T-cell (primary cell): ENCODE measurements around the gene TFIP11. TPM values are rescaled to one million over a fixed set of nuclear protein-coding genes. Genes with fewer than 3 reads are reported as not detected.

Source experiments
- ATAC-seq, 4 experiments: fragments of 200-7000 bp in 3 of 4; fragments of 150-1000 bp in 1 of 4; cut with Tn5 transposase; replicated peaks in 1 of 4; 1 replicate in 3 of 4; 2 replicates in 1 of 4; pipeline ENCODE4 v1.10.0; 2021; ENCODE audit warnings: moderate library complexity in 3 of 4, mild to moderate bottlenecking in 2 of 4, moderate number of reproducible peaks in 1 of 4
- CTCF ChIA-PET, 2 donors: fragments of 300-600 bp; sonication (Branson Sonifier 250); formaldehyde crosslinking; loops; one replicate each; lab custom pipeline; 2022; ENCODE audit warnings: antibody characterized with exemption in 2 of 2; lab: Charles Lee
- POLR2A ChIA-PET, 2 donors: fragments of 300-600 bp; sonication (Branson Sonifier 250); formaldehyde crosslinking; loops; one replicate each; lab custom pipeline; 2022; ENCODE audit warnings: antibody characterized with exemption in 2 of 2; lab: Charles Lee
- DNase-seq, 35 experiments: peaks; one replicate each; pipeline versions ENCODE4 v3.0.0 to v3.0.0-alpha.2; 2013 to 2023
- H3K27ac ChIP-seq: one replicate; pipeline ENCODE4 v1.5.1; 2013; ENCODE audit warnings: low read length
- H3K27me3 ChIP-seq, 2 experiments: replicated peaks in 1 of 2; 1 replicate in 1 of 2; 2 replicates in 1 of 2; pipeline versions ENCODE4 v1.6.1 to v1.7.0; 2013; ENCODE audit warnings: low read length in 1 of 2, mixed read lengths in 1 of 2; ENCODE audit not compliant: control insufficient read depth in 2 of 2, insufficient read depth in 2 of 2; ENCODE audit errors: extremely low read depth in 1 of 2
- H3K36me3 ChIP-seq, 2 donors: 1 replicate in 1 of 2; 2 replicates in 1 of 2; pipeline versions ENCODE4 v1.6.1 to v1.7.0; 2013; ENCODE audit warnings: low read length in 1 of 2; ENCODE audit not compliant: control insufficient read depth in 2 of 2, insufficient read depth in 1 of 2; ENCODE audit errors: extremely low read depth in 1 of 2
- H3K4me1 ChIP-seq, 2 experiments: 1 replicate in 1 of 2; 2 replicates in 1 of 2; pipeline versions ENCODE4 v1.6.1 to v1.7.0; 2013; ENCODE audit warnings: low read length in 2 of 2, mixed read lengths in 1 of 2; ENCODE audit not compliant: insufficient read depth in 2 of 2, control insufficient read depth in 1 of 2; ENCODE audit errors: extremely low read depth in 1 of 2
- H3K4me3 ChIP-seq, 2 donors: 1 replicate in 1 of 2; 2 replicates in 1 of 2; pipeline versions ENCODE4 v1.5.1 to v1.7.0; 2013; ENCODE audit warnings: mild to moderate bottlenecking in 2 of 2, low read length in 1 of 2, moderate library complexity in 1 of 2; ENCODE audit not compliant: control insufficient read depth in 1 of 2; ENCODE audit errors: extremely low read depth in 1 of 2
- H3K9me3 ChIP-seq: 2 replicates; pipeline ENCODE4 v1.7.0; 2013
- H3K27ac Mint-ChIP-seq, 2 donors: one replicate each; pipeline ENCODE4 v1.8.0; 2020 to 2021; ENCODE audit warnings: mild to moderate bottlenecking in 2 of 2, mixed read lengths in 2 of 2
- H3K27me3 Mint-ChIP-seq, 2 donors: one replicate each; pipeline ENCODE4 v1.8.0; 2021 to 2022; ENCODE audit warnings: mixed read lengths in 2 of 2
- H3K36me3 Mint-ChIP-seq: one replicate; pipeline ENCODE4 v1.8.0; 2021; ENCODE audit warnings: mixed read lengths
- H3K4me1 Mint-ChIP-seq, 3 donors: one replicate each; pipeline ENCODE4 v1.8.0; 2020 to 2022; ENCODE audit warnings: mixed read lengths in 3 of 3, mild to moderate bottlenecking in 1 of 3
- H3K4me3 Mint-ChIP-seq, 3 donors: one replicate each; pipeline ENCODE4 v1.8.0; 2020 to 2022; ENCODE audit warnings: mild to moderate bottlenecking in 3 of 3, mixed read lengths in 3 of 3, moderate library complexity in 3 of 3
- H3K9me3 Mint-ChIP-seq, 3 donors: one replicate each; pipeline ENCODE4 v1.8.0; 2020 to 2022; ENCODE audit warnings: mixed read lengths in 3 of 3
- WGBS: methylation state at CpG from one replicate; pipeline ENCODE4 v1.1.5; 2013; ENCODE audit warnings: missing lambda C conversion rate; ENCODE audit not compliant: insufficient coverage; 5-methylcytosine and 5-hydroxymethylcytosine counted together
- total RNA-seq, 35 experiments: library from RNA in 6 of 35; stranded (reverse) in 6 of 35; fragments of 120-200 nt in 1 of 35; gene quantifications; one replicate each; pipeline versions ENCODE4 v1.2.1 to v1.2.4 and lab custom pipeline; 2013 to 2026

Gene TFIP11
- total RNA-seq, 5 donors from 2014 or later (not counting 1 experiment from before 2014, with no cell fraction given), result 63.0 to 91.8 (median 75.2) TPM

DNA sequence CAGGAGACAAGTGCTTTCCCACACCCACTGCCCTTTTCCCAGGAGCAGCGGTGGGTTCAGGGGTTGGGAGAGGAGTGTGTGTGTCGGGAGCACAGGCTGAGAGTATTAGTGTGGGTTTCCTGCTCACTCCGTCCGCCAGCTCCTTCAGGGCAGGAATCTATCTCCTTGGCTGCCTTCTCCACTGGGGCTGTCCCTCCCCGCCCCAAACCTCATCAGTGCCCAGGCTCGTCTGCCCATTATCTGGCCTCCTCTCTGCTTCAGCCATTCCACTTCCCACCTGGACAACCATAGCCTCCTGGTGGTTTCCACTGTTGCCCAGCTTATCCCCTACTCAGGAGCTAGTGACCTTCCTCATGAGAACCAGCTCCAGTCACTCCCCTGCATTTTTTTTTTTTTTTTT is 63.3 kb downstream of the TFIP11 start:
- Mint-ChIP-seq H3K27me3 (no peaks in the 10 kb centered on the region), H3K9me3 (no peaks in the 10 kb centered on the region), H3K4me3 (no peak overlapping the region), H3K36me3 (peaks cover 19% of the 10 kb centered on the region), H3K27ac (no peak overlapping the region), H3K4me1 (no peaks in the 10 kb centered on the region)
- CTCF ChIA-PET, result interaction anchor here in 1 of 2 donors (1.2 kb wide), 1 partner anchor 11 kb away, joined by 3 read pairs; no protein-coding TSS in a partner anchor
- Histone ChIP-seq H3K4me3 (no peak overlapping the region), H3K9me3 (no peaks in the 10 kb centered on the region), H3K27me3 (no peaks in the 10 kb centered on the region), H3K36me3 (peaks cover 13 to 35% of the 10 kb centered on the region in 2 donors), H3K4me1 (no peaks in the 10 kb centered on the region), H3K27ac (no peak overlapping the region)
- ATAC-seq (no peak), DNase-seq (no peak)
- WGBS, result 79% methylated on average over 2 of the region's 6 CpGs
- POLR2A ChIA-PET, result no interaction called here

DNA sequence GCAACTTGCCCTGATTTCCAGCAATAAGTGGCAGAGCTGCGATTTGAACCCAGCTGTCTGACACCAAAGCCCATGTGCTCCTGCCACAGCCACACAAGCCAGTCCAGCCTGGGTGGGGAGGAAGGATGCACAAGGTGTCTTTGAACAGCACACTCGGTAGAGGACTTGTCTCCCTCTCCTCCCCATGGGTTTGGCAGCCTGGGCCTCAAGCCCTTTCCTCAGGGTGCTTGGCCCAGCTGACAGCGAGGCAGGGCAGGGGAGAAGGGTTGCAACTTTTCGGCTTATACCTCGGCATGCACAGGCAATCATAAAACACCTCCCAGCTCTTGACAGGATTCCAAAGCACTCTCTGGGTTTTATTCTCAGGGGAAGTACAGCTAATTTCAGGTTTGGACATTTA is 63.9 kb downstream of the TFIP11 start:
- DNase-seq, result no peak
- no peak overlapping the region for H3K27ac ChIP-seq
- CTCF ChIA-PET, result interaction anchor here in 1 of 2 donors (1.2 kb wide), 1 partner anchor 11 kb away, joined by 3 read pairs; no protein-coding TSS in a partner anchor
- peaks cover 13 to 31% of the 10 kb centered on the region in 2 donors for H3K36me3 ChIP-seq
- Mint-ChIP-seq H3K27me3 (no peaks in the 10 kb centered on the region), H3K36me3 (peaks cover 17% of the 10 kb centered on the region), H3K9me3 (no peaks in the 10 kb centered on the region), H3K4me1 (no peaks in the 10 kb centered on the region), H3K27ac (no peak overlapping the region), H3K4me3 (no peak overlapping the region)
- POLR2A ChIA-PET, result no interaction called here
- H3K9me3 ChIP-seq, result no peaks in the 10 kb centered on the region
- WGBS, result no CpG with 5 or more reads among the region's 5 CpGs
- H3K4me3 ChIP-seq, result no peak overlapping the region
- H3K4me1 ChIP-seq, result no peaks in the 10 kb centered on the region
- ATAC-seq, result no peak
- H3K27me3 ChIP-seq, result no peaks in the 10 kb centered on the region

DNA sequence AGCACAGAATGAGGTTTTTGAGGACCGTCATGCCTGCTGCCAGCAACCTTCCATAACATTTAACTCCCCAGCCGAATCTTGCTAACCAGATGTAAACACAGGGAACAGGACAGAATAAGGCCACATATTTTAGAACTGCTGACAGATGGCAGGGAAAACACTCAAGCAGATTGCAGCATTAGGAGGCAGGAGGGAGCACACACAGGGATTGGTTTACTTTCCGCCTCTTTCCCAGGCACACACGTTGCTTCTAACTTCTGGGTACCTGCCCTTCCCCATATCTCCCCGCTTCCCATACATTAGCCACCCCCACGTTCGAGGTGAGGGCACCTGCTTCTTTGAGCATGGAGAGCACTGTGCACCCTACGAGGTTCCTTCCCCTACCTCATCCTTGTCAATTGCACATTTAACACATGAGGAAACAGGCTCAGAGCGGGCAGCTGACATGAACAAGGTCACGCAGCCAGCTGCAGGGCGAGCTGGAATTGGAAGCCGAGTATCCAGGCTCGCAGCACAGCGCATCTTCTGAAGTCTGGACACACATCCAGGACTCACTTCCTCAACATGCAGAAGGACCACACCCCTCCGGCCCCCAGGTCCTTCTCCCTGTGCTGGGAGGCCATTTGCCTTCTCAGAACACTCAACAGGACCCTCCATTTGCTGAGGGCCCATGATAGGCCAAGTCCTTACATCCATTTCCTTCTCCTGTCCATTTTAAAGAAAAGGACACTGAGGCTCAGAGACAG is 64.5 kb downstream of the TFIP11 start:
- Histone ChIP-seq H3K9me3 (no peaks in the 10 kb centered on the region), H3K4me1 (no peaks in the 10 kb centered on the region), H3K36me3 (peaks cover 13 to 25% of the 10 kb centered on the region in 2 donors), H3K27ac (no peak overlapping the region), H3K4me3 (no peak overlapping the region), H3K27me3 (no peaks in the 10 kb centered on the region)
- CTCF ChIA-PET, result interaction anchor here in 1 of 2 donors (1.2 kb wide), 1 partner anchor 12 kb away, joined by 3 read pairs; no protein-coding TSS in a partner anchor
- H3K27ac Mint-ChIP-seq, result no peak overlapping the region
- no peaks in the 10 kb centered on the region for H3K9me3 Mint-ChIP-seq
- H3K4me3 Mint-ChIP-seq, result no peak overlapping the region
- no peaks in the 10 kb centered on the region for H3K27me3 Mint-ChIP-seq
- DNase-seq (no peak), ATAC-seq (no peak)
- H3K4me1 Mint-ChIP-seq, result no peaks in the 10 kb centered on the region
- WGBS, result 85% methylated on average over 12 of the region's 15 CpGs
- POLR2A ChIA-PET, result no interaction called here
- peaks cover 15% of the 10 kb centered on the region for H3K36me3 Mint-ChIP-seq

DNA sequence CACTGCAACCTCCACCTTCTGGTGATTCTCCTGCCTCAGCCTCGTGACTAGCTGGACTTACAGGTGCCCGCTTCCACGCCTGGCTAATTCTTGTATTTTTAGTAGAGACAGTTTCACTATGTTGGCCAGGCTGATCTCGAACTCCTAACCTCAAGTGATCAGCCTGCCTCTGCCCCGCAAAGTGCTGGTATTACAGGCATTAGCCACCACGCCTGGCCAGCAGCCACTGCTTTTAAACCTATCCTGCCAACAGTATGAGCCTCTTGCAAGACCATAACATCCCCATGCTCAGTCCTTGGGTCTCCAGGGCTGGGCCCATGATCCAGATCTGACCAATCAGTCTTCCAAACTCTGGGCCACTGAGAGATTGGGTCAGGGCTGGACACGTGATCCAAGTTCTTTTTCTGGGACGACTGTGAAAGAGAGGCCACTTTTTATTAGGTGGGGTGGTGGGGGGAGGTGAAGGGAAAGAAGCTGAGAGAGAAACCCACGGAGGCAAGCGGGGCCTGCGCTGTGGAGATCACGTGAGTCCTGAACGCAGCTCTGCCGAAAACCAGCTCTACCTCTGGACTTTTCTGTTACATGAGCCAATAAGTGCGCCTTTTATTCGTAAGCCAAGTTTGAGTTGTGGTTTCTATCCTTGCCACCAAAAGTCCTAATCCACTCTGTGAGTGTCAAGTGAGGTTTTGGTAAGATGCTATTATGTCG is 65.3 kb downstream of the TFIP11 start:
- Mint-ChIP-seq H3K9me3 (no peaks in the 10 kb centered on the region), H3K4me1 (no peaks in the 10 kb centered on the region), H3K27me3 (no peaks in the 10 kb centered on the region), H3K4me3 (no peak overlapping the region), H3K36me3 (peaks cover 10% of the 10 kb centered on the region), H3K27ac (no peak overlapping the region)
- 94% methylated on average over 7 of the region's 17 CpGs for WGBS
- ATAC-seq (no peak), DNase-seq (no peak)
- Histone ChIP-seq H3K9me3 (no peaks in the 10 kb centered on the region), H3K27ac (no peak overlapping the region), H3K27me3 (no peaks in the 10 kb centered on the region), H3K4me3 (no peak overlapping the region), H3K4me1 (no peaks in the 10 kb centered on the region), H3K36me3 (peaks cover 10 to 17% of the 10 kb centered on the region in 2 donors)
- ChIA-PET CTCF (no interaction called here), POLR2A (no interaction called here)

DNA sequence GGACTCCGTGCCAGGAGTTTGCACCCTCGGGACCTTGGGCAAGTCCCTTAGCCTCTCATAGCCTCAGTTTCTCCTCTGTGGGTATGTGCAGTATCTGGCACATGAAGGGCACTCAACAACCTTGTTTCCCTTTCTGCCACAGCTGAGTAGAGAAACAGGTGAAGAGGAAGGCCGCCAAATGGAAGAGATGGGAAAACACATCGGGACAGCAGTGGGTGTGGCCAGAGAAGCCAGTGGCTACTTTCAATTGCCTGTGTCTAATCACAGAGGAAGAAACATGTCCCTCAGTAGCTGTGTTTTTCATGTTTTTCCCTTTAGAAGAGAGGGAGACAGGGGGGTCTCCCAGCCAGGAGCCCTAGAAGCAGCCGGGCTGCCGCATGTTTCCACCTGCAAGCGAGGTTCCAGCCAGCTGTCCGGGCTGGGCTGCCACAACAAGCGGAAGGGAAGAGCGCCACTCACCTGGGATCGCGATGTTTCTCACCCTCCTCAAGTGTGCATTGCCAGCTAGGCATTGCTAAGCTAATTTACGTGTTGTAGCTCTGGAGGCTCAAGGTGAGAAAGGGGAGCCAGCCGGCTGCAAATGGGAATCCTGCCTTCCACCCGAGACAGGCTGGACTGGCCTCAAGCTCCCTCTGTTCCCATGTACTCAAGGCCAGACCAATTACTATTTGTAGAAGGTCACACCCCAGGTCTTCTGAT is 66.5 kb downstream of the TFIP11 start:
- DNase-seq (no peak), ATAC-seq (no peak)
- Histone ChIP-seq H3K4me1 (no peaks in the 10 kb centered on the region), H3K27ac (no peak overlapping the region), H3K27me3 (no peaks in the 10 kb centered on the region), H3K9me3 (no peaks in the 10 kb centered on the region), H3K4me3 (no peak overlapping the region), H3K36me3 (peaks cover 7 to 10% of the 10 kb centered on the region in 2 donors)
- H3K9me3 Mint-ChIP-seq, result no peaks in the 10 kb centered on the region
- H3K4me3 Mint-ChIP-seq, result no peak overlapping the region
- ChIA-PET POLR2A (no interaction called here), CTCF (no interaction called here)
- no peaks in the 10 kb centered on the region for H3K4me1 Mint-ChIP-seq
- peaks cover 4% of the 10 kb centered on the region for H3K36me3 Mint-ChIP-seq
- 100% methylated on average over 4 of the region's 15 CpGs for WGBS
- no peaks in the 10 kb centered on the region for H3K27me3 Mint-ChIP-seq
- H3K27ac Mint-ChIP-seq, result no peak overlapping the region

DNA sequence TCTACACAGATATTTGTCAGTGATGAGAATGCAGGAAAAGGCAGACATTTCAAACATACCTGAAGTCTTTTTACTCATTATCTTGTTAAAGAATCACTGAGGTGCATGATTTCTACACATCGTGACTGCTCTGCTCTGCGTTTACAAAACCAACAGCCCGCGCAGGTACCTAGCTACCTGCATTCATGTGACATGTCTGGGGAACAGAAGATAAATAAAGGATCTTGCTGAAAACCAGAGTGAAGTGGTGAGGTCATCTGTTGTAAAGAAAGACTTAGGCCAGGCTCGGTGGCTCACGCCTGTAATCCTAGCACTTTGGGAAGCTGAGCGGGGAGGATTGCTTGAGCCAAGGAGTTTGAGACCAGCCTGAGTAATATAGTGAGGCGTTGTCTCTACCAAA is 67.5 kb downstream of the TFIP11 start:
- H3K9me3 ChIP-seq, result no peaks in the 10 kb centered on the region
- no peak for ATAC-seq
- DNase-seq, result no peak
- H3K4me3 ChIP-seq, result no peak overlapping the region
- no peaks in the 10 kb centered on the region for H3K4me1 ChIP-seq
- no peaks in the 10 kb centered on the region for H3K9me3 Mint-ChIP-seq
- H3K27me3 ChIP-seq, result no peaks in the 10 kb centered on the region
- peaks cover 3 to 7% of the 10 kb centered on the region in 2 donors for H3K36me3 ChIP-seq
- no peak overlapping the region for H3K27ac ChIP-seq
- WGBS, result 100% methylated on average over 2 of the region's 8 CpGs
- H3K4me3 Mint-ChIP-seq, result no peak overlapping the region
- H3K27ac Mint-ChIP-seq, result no peak overlapping the region
- ChIA-PET POLR2A (no interaction called here), CTCF (no interaction called here)
- H3K36me3 Mint-ChIP-seq, result peaks cover 4% of the 10 kb centered on the region
- H3K27me3 Mint-ChIP-seq, result no peaks in the 10 kb centered on the region
- H3K4me1 Mint-ChIP-seq, result no peaks in the 10 kb centered on the region
